K562 (cell line): ENCODE measurements around the gene DEDD2. TPM values are rescaled to one million over a fixed set of nuclear protein-coding genes. Genes with fewer than 3 reads are reported as not detected.
A peak's percentile ranks its signal among the peaks of the same experiment; 100 is the strongest.

Experiments used
- BHLHE40 ChIP-seq: IDR thresholded peaks from 2 replicates; pipeline ENCODE4 v1.6.1; 2011; ENCODE audit warnings: low read length, improper control_type of control experiment
- HNRNPUL1 ChIP-seq: fragments of 200-400 bp; formaldehyde crosslinking; IDR thresholded peaks from 2 replicates; pipeline ENCODE4 v1.6.1; 2017; ENCODE audit warnings: low read length
- KLF6 ChIP-seq: fragments of 250-450 bp; sonication (Bioruptor Pico); IDR thresholded peaks from 2 replicates; pipeline ENCODE4 v1.4.0; 2020; ENCODE audit warnings: mild to moderate bottlenecking, moderate library complexity, borderline replicate concordance
- MBD2 ChIP-seq: sonication (generic); IDR thresholded peaks from 2 replicates; pipeline ENCODE4 v1.6.1; 2016; ENCODE audit warnings: low read depth, borderline replicate concordance
- NR3C1 ChIP-seq: sonication (generic); formaldehyde crosslinking; IDR thresholded peaks from 2 replicates; pipeline ENCODE4 v1.8.1; 2022; ENCODE audit warnings: missing genetic modification reagents
- NR4A1 ChIP-seq, 2 experiments: fragments of 250-450 bp in 1 of 2; fragments of 450-650 bp in 1 of 2; sonication (Bioruptor Pico) in 1 of 2; IDR thresholded peaks; 2 replicates each; pipeline versions ENCODE4 v1.4.0 to v1.6.1; 2016 to 2020; ENCODE audit warnings: mild to moderate bottlenecking in 2 of 2, missing compliant biosample characterization in 1 of 2, missing genetic modification characterization in 1 of 2, moderate library complexity in 1 of 2
- PBX2 ChIP-seq, 2 experiments: IDR thresholded peaks in 1 of 2; conservative IDR thresholded peaks in 1 of 2; 2 replicates each; pipeline ENCODE4 v1.6.1; 2016; ENCODE audit warnings: low read depth in 2 of 2, mild to moderate bottlenecking in 1 of 2, missing compliant biosample characterization in 1 of 2, missing genetic modification characterization in 1 of 2, moderate library complexity in 1 of 2
- PCBP1 ChIP-seq: fragments of 200-400 bp; formaldehyde crosslinking; IDR thresholded peaks from 2 replicates; pipeline ENCODE4 v1.6.1; 2018; ENCODE audit warnings: mild to moderate bottlenecking, low read depth, low read length; ENCODE audit not compliant: poor library complexity, severe bottlenecking
- POLR2AphosphoS5 ChIP-seq: IDR thresholded peaks from 2 replicates; pipeline ENCODE4 v1.6.1; 2011; ENCODE audit warnings: mild to moderate bottlenecking, low read depth, low read length, moderate library complexity; ENCODE audit not compliant: control insufficient read depth, insufficient read depth
- POLR3G ChIP-seq: IDR thresholded peaks from 2 replicates; pipeline ENCODE4 v1.6.1; 2011; ENCODE audit not compliant: insufficient read length, insufficient replicate concordance; ENCODE audit errors: extremely low read depth
- POU5F1 ChIP-seq: fragments of 150-350 bp; IDR thresholded peaks from 2 replicates; pipeline ENCODE4 v1.6.1; 2014; ENCODE audit warnings: borderline replicate concordance, low read length, low read depth, mild to moderate bottlenecking; ENCODE audit not compliant: partially characterized antibody
- RUNX1 ChIP-seq: sonication (generic); IDR thresholded peaks from 2 replicates; pipeline ENCODE4 v1.6.1; 2016; ENCODE audit warnings: antibody characterized with exemption, low read depth
- SMAD3 ChIP-seq: fragments of 450-650 bp; formaldehyde crosslinking; conservative IDR thresholded peaks from 2 replicates; pipeline ENCODE4 v1.4.0; 2020; ENCODE audit warnings: mild to moderate bottlenecking
- SOX6 ChIP-seq: fragments of 450-650 bp; IDR thresholded peaks from 2 replicates; pipeline ENCODE4 v1.6.1; 2014; ENCODE audit warnings: mild to moderate bottlenecking
- SRSF9 ChIP-seq: fragments of 200-400 bp; formaldehyde crosslinking; IDR thresholded peaks from 2 replicates; pipeline ENCODE4 v1.6.1; 2017; ENCODE audit warnings: low read depth, low read length, borderline replicate concordance
- USF2 ChIP-seq: sonication (generic); formaldehyde crosslinking; IDR thresholded peaks from 2 replicates; pipeline ENCODE4 v1.5.0; 2020; ENCODE audit warnings: missing genetic modification reagents
- XRCC4 ChIP-seq: IDR thresholded peaks from one replicate; pipeline ENCODE4 v1.6.1; 2011; ENCODE audit not compliant: insufficient read depth, insufficient read length; ENCODE audit errors: extremely low read depth
- ZBTB1 ChIP-seq: sonication (generic); formaldehyde crosslinking; IDR thresholded peaks from 2 replicates; pipeline ENCODE4 v1.8.1; 2023; ENCODE audit warnings: missing genetic modification reagents, low read depth, mild to moderate bottlenecking, borderline replicate concordance
- ZNF695 ChIP-seq: fragments of 450-650 bp; formaldehyde crosslinking; IDR thresholded peaks from 2 replicates; pipeline ENCODE4 v1.4.0; 2020; ENCODE audit warnings: mild to moderate bottlenecking, moderate library complexity
- polyA plus RNA-seq, 8 experiments: library from polyadenylated mRNA; depleted of rRNA in 4 of 8; stranded (reverse) in 5 of 8; unstranded in 3 of 8; fragments of >200 nt; fragmentation: Nextera tagmentation in 2 of 8; fragmentation: Illumina TruSeq in 1 of 8; extraction: Ambion mirVana in 2 of 8; extraction: Trizol in 1 of 8; gene quantifications; 2 replicates each; pipeline versions ENCODE4 v1.2.1 to v1.2.3, GENCODE V29; 2011 to 2014; ENCODE audit warnings: inconsistent platforms in 1 of 8, missing spikeins in 1 of 8
- total RNA-seq, 7 experiments: library from RNA; depleted of rRNA in 6 of 7; stranded (reverse); fragments of >200 nt in 6 of 7; fragmentation: Illumina TruSeq in 2 of 7; extraction: Trizol in 2 of 7; gene quantifications; 2 replicates each; pipeline versions ENCODE4 v1.2.1 to v1.2.3, GENCODE V29; 2011 to 2021; ENCODE audit warnings: low replicate concordance in 1 of 7
- TF ChIP-seq, protein P1 (sequence below): conservative IDR thresholded peaks from 2 replicates; pipeline ENCODE4 v1.6.1; 2011; ENCODE audit warnings: low read depth, mild to moderate bottlenecking, low read length; ENCODE audit not compliant: control insufficient read depth
- TF ChIP-seq, protein P2 (sequence below): fragments of 450-650 bp; IDR thresholded peaks from 2 replicates; pipeline ENCODE4 v1.6.1; 2016

Gene DEDD2
- total and polyA plus RNA-seq, 9 of the 15 experiments (the other 6 are each of a cell fraction or from before 2014, with no cell fraction given): 4.3 to 43.0 (median 29.2) TPM

DNA sequence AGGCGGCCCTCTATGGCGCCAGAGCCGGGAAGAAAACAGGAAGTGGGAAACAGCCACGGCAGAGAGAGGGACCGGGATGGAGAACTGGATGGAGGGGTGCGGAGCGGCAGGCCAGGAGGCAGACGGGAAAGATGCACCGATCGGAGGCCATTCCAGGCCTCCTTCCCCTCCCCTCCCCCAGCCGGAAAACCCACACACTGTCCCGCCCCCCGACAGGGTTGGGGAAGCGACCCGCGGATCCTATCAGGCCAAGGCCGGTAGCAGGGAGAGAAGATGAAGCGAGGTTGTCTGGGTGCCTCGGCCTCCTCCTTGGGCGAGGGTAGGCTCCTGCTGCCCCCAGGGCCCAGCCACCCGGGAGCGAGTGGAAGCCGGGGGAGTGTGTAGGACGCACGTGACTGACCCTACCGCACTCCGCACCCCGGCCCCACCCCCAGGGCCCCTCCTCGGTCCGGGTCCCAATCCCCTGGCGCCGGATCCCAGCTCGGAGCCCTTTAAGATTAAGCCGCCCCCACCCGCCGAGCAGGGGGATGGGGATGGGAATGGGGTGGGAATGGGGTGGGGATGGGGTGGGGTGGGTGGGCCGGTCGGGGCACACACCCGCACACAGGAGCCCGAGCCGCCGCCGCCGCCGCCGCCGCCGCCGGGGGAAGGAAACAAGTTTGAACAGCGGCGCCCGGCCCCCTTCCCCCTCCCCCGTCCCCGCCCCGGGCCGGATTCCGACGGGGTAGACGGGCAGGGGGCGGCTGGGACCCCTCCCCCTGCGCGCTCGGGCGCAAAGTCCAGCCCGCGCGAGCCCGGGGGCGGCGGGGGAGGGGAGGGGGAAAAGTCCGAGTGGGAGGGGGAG, 36.0 kb upstream of the DEDD2 start (continued):
- TF ChIP-seq, protein P1, sequence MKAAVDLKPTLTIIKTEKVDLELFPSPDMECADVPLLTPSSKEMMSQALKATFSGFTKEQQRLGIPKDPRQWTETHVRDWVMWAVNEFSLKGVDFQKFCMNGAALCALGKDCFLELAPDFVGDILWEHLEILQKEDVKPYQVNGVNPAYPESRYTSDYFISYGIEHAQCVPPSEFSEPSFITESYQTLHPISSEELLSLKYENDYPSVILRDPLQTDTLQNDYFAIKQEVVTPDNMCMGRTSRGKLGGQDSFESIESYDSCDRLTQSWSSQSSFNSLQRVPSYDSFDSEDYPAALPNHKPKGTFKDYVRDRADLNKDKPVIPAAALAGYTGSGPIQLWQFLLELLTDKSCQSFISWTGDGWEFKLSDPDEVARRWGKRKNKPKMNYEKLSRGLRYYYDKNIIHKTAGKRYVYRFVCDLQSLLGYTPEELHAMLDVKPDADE: peak; percentile 78
- TF ChIP-seq NR4A1 (CRISPR knock-in tag; IDR thresholded peaks at IDR 0.05) (no peak), NR4A1 (tag; IDR thresholded peaks at IDR 0.05) (no peak), ZBTB1 (CRISPR knock-in tag) (no peak), RUNX1 (no peak), ZNF695 (no peak), SRSF9 (no peak), POLR3G (no peak), SMAD3 (no peak), SOX6 (no peak), HNRNPUL1 (no peak), PCBP1 (peak; percentile 89), BHLHE40 (peak; percentile 81), PBX2 (CRISPR knock-in tag; IDR thresholded peaks at IDR 0.05; ENCODE audit: low read depth) (no peak), PBX2 (tag; conservative IDR thresholded peaks at IDR 0.05; ENCODE audit: low read depth) (no peak), NR3C1 (no peak), POU5F1 (no peak), KLF6 (CRISPR knock-in tag) (no peak), XRCC4 (no peak), POLR2AphosphoS5 (peak; percentile 46), MBD2 (no peak), USF2 (CRISPR knock-in tag) (peak; percentile 68)
- TF ChIP-seq, protein P2, sequence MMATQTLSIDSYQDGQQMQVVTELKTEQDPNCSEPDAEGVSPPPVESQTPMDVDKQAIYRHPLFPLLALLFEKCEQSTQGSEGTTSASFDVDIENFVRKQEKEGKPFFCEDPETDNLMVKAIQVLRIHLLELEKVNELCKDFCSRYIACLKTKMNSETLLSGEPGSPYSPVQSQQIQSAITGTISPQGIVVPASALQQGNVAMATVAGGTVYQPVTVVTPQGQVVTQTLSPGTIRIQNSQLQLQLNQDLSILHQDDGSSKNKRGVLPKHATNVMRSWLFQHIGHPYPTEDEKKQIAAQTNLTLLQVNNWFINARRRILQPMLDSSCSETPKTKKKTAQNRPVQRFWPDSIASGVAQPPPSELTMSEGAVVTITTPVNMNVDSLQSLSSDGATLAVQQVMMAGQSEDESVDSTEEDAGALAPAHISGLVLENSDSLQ: no peak
